Activated T-cell treated with anti-CD3 and anti-CD28 coated beads for 1 hour (primary cell): ENCODE results near the gene SCGN.
A peak's percentile ranks its signal among the peaks of the same experiment; 100 is the strongest.

ENCODE experiments used
- DNase-seq: peaks from one replicate; pipeline ENCODE4 v3.0.0-alpha.2; 2020; ENCODE audit warnings: low read depth

SCGN gene

GRCh38 chr6:25652007-25652515, at the start of gene SCGN:
TSS of gene SCGN (plus strand) at chr6:25652215. CDS start at chr6:25652404, 189 bp downstream.
- DNase-seq = peak; percentile 12

GRCh38 chr6:25602674-25602982, 49.4 kb upstream of the SCGN start:
- DNase-seq = no peak

GRCh38 chr6:25603251-25603650, 48.8 kb upstream of the SCGN start:
- DNase-seq = no peak

- no peak for DNase-seq
Measured at GRCh38 chr6:25606151-25606550, 45.9 kb upstream of the SCGN start.

GRCh38 chr6:25608558-25609174, 43.3 kb upstream of the SCGN start:
- no peak for DNase-seq

- DNase-seq = no peak
Measured at GRCh38 chr6:25612666-25613065, 39.3 kb upstream of the SCGN start.

- no peak for DNase-seq
Measured at GRCh38 chr6:25613415-25613814, 38.6 kb upstream of the SCGN start.

GRCh38 chr6:25614052-25614451, 38.0 kb upstream of the SCGN start:
- DNase-seq = no peak

GRCh38 chr6:25615471-25615870, 36.5 kb upstream of the SCGN start:
- DNase-seq = no peak

- DNase-seq = no peak
Measured at GRCh38 chr6:25617997-25618396, 34.0 kb upstream of the SCGN start.

- DNase-seq = no peak
Measured at GRCh38 chr6:25619217-25619616, 32.8 kb upstream of the SCGN start.

GRCh38 chr6:25620391-25620790, 31.6 kb upstream of the SCGN start:
- no peak for DNase-seq

- no peak for DNase-seq
Measured at GRCh38 chr6:25623065-25623464, 28.9 kb upstream of the SCGN start.

GRCh38 chr6:25623879-25624278, 28.1 kb upstream of the SCGN start:
- DNase-seq = no peak

GRCh38 chr6:25627001-25627400, 25.0 kb upstream of the SCGN start:
- DNase-seq = no peak

GRCh38 chr6:25628471-25629197, 23.4 kb upstream of the SCGN start:
- DNase-seq = no peak

- DNase-seq = no peak
Measured at GRCh38 chr6:25629198-25629576, 22.8 kb upstream of the SCGN start.

- DNase-seq = no peak
Measured at GRCh38 chr6:25630508-25631278, 21.3 kb upstream of the SCGN start.

- no peak for DNase-seq
Measured at GRCh38 chr6:25635886-25636317, 16.1 kb upstream of the SCGN start.

- no peak for DNase-seq
Measured at GRCh38 chr6:25637211-25637610, 14.8 kb upstream of the SCGN start.

GRCh38 chr6:25637960-25638434, 14.0 kb upstream of the SCGN start:
- no peak for DNase-seq

GRCh38 chr6:25639653-25640052, 12.4 kb upstream of the SCGN start:
- no peak for DNase-seq

GRCh38 chr6:25640446-25640845, 11.6 kb upstream of the SCGN start:
- no peak for DNase-seq
